Measurements from ENCODE around the gene B3GNT9.
A peak's percentile ranks its signal among the peaks of the same experiment; 100 is the strongest.

B3GNT9 gene

DNA sequence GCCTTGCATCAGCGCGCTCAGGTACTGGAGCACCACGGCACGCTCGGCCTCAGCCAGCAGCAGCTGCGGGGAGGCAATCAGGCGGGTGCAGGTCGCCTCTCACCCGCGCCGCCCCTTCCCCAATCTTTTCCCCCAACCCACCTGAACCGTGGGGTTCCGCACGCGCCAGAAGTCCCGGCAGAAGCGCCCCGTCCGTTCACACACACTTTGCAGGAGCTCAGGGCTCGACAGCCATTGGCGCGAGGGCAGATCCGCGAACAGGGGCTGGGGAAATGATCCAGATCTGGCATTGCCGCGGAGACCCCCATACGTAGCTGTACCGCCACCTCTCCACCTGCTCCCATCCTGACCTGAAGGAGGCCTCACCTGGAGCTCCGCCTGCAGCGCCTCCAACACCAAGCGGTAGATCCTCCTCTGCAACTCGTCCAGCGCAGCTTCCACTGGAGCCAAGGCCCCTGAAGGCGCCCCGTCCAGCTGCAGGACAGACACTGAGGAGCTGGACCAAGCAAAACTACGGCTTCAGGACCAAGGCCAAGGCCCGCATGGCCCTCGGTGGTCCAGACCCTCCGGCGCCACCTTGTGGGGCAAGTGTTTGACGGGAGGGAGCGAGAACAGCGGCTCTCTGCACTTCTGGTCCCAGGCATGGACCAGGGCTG lies 34.3 kb upstream of the B3GNT9 start:
- DNase-seq (ENCODE audit: low read depth): peak; percentile 84

DNA sequence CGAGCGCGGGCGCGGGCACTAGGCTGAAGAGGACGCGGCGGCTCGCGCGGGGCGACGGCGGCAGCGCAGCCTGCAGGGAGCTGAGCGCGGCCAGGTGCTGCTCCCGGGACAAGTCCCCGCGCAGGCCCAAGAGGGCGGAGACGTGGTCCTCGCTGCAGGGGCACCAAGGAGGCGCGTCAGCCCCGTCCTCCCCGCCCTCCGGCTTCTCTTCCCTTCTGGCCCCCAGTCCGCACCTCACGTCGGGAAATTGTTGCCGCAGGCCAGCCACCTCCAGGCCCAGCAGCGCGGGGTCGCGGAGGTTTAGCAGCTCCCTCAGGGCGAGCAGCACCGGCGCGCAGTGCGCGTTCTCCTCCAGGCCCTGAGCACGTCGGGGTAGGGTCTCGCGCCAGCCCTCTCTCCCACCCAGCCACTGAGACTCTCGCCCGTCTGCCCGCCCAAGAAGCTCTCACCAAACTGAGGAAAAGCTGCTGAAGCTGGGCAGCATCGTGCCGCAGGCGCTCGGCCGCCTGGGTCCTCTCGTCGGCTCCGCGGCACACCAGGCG lies 33.7 kb upstream of the B3GNT9 start:
- DNase-seq (ENCODE audit: low read depth): no peak

DNA sequence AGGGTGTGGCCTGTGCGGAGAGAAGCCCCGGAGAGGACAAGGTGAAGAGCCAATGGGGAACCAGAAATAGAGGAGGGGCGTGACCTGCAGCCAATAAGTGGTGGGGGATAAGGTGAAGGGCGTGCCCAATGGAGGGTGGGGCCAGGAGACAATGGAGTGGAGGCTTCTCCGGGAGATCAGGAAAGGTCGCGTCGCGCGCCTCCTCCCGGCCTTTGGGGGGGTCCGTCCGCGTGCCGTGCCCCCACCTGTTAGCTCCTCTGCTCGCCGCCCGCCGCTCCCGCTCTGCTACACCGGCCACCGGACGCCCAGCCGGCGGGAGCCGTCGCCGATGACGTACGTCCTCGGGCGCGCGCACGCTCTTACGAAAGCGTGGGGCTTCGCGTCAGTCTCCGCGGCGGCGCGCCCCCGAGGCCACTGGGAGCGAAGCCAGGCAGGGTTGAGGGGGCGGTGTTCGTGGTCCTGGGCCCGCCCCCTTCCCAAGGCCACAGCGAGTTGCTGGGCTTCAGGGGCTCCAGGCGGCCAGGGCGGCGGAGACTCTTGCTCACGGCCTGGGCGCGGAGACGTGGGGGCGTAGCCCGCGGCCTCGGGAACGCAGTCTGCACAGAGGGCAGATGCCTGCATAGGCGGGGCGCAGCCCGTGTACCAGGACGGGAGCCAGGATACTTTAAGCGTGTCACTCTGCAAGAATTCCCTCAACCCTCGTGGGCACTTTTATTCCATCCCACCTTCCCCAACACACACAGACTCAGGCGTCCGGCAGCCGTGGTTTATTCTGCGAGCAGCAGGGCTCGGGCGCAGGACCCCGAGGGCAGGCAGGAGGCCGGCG lies 33.0 kb upstream of the B3GNT9 start, which contains the start of gene MATCAP1:
Gene MATCAP1 (minus strand): TSS at position 337 of the 826 bp plus-strand sequence. CDS start 3,353 bp downstream, outside the sequence.
- peak; percentile 87 for DNase-seq (ENCODE audit: low read depth)

DNA sequence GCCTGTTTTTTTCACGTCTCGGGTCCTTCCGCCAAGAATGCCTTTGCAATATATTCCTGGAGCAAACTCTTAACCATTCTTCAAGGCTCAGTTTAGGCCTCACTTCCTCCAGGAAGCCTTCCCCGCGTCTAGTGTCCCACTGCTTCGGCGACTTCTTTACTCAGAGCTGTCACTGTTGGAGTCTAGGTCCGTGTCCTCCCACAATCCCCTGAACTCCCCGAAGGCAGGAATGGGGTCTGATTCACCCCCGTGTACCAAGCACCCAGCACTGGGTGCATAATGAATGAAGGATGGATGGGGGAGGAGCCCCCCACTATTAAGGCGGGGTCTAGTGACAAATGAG lies 32.5 kb upstream of the B3GNT9 start:
- no peak for DNase-seq (ENCODE audit: low read depth)

DNA sequence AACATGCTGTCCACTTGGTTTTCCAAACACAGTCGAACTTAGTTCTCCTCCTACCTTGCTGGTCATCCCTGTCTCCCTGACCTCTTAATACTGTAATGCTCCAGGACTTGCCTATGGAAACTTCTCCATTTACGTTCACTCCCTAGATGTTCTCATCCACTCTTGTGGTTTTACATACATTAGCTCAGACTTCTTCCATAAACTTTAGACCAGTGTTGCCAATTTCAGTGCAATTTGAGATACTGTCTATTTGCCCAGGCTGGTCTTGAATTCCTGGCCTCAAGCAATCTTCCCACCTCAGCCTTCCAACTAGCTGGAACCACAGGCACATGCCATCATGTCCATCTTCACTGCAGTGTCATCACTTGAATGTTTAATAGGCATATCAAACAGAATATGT lies 31.5 kb upstream of the B3GNT9 start:
- no peak for DNase-seq (ENCODE audit: low read depth)

DNA sequence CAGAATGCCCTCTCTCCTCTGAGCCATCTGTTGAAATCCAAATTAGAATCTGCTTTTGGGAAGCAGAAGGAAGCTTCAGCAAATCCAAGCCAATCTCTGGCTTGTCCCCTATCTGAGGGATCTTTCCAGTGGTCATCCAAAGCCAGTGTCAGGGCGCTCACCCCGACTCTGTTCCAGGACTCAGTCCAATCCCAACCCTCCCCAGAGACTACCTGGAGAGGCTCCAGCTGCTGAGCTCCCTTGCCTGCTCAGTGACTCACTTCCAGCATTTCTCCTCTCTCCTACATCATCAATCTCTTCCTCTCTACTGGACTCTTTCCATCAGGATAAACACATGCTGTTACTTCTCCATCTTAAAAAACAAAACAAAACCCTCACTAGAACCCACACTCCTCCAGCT lies 30.5 kb upstream of the B3GNT9 start:
- DNase-seq (ENCODE audit: low read depth): no peak

DNA sequence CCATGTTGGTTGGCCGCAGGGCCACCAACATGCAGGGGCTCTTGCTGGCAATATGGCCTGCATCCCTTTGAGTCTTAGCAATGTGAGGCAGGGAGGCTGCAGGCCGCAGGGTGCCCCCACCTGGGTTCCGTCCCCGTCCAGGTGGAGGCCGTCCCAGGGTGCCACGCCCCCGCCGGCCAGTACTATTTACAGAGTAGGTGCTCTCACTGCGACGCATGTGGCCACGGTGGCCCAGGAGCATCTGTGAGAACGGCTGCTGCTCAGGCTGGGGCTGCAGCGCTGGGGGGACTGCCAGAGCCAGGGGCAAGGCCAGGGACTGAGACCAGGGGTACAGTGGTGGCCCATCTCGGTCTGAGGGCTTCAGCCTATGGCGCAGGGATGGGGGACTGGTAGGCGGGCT lies 29.4 kb upstream of the B3GNT9 start:
- DNase-seq (ENCODE audit: low read depth): no peak

DNA sequence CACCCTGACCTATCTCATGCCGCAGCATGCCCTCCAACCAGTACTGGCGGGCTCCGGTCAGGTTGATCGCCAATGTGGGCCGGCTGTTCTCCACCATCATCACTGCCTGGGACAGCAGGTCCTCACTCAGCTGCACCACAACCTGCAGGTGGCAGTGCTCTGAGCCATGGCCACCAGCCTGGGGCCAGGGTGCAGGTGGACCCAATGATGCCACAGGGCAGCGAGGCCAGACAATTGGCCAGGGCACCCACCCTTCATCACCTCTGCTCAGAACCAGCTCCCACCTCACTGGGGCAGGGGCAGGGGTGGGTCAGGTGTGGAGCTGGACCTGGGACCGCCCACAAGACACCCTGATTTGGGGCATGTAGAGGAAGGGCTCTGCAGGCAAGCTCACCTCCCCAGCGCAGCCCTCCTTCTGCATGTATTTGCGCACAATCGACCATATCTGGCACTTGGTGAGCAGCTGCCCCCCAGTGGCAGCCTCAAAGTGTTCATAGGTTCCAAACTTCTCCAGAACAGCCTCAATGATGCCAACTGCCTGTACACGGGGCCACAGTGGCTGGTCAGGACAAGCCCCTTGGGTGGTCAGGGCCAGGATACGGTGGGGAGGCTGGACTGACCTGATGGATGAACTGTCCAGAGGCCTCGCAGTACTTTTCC lies 28.8 kb upstream of the B3GNT9 start:
- no peak for DNase-seq (ENCODE audit: low read depth)

DNA sequence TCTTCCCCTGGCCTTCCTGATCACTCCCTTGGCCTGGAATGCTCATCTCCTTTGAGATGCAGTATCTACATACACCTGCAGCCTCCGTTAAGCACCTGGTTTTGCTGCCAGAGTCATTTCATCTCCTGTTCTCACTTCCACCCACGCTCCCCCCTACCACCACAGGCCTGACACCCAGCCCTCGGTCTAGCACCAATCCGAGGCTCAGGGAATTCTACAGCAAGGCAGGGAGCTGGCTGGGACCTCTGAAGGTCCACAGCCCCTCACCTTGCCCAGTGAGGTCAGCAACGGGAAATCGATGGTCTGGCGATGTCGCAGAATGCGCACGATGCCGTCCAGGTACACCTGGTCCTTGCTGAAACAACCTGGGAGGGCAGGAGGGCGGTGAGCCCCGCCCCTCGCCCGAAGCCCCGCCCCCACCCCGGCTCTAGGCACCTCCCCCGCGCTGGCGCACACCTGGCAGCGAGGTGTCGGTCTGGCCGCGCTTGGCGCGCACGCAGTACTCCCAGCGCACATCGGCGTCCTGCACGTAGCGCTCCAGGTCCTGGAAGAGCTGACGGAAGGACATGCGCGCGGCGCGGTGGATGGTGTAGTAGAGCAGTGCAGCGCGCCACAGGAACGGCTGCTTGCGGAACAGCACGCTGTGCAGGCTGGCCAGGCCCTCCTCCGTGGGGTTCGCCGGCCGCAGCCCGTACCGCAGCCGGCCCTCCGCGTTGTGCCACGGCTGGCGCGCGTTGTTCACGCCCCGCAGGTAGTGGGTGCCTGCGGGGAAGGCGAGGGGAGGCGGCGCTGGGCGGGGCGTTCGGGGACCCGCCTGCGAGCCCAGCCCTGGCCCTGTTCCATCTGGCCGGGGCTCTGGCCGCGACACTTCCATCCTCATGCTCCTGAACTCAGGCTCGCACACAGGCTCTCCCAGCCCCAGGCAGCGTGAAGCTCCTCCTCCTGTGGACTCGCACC lies 27.2 kb upstream of the B3GNT9 start:
- no peak for DNase-seq (ENCODE audit: low read depth)

DNA sequence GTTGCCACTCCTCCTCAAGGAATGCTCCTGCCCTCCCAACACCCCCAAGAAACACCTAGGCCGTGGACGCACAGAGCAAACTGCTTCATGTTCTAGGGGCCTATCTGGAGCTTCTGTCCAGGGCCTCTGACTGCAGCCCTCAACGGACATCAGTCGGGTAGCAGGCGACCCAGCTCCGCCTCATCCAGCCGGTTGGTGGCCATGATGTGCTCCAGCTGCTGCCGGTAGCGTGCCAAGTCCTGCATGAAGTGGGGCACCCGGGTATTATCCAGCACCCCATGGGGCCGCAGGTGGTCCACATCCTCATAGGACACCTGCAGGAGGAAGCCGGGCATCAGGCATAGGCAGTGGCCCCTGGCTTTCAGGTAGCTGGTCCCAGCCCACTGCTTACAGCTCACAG lies 25.9 kb upstream of the B3GNT9 start:
- no peak for DNase-seq (ENCODE audit: low read depth)

DNA sequence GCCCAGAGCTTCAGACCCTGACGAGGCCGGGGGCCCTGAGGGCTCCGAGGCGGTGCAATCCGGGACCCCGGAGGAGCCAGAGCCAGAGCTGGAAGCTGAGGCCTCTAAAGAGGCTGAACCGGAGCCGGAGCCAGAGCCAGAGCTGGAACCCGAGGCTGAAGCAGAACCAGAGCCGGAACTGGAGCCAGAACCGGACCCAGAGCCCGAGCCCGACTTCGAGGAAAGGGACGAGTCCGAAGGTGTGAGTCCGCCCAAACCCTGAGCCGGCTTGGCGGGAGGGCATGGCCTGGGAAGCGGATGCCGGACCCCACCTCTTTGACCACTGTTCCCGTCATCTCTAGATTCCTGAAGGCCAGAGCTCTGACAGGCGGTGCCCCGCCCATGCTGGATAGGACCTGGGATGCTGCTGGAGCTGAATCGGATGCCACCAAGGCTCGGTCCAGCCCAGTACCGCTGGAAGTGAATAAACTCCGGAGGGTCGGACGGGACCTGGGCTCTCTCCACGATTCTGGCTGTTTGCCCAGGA lies 24.0 kb upstream of the B3GNT9 start:
- no peak for DNase-seq (ENCODE audit: low read depth)

DNA sequence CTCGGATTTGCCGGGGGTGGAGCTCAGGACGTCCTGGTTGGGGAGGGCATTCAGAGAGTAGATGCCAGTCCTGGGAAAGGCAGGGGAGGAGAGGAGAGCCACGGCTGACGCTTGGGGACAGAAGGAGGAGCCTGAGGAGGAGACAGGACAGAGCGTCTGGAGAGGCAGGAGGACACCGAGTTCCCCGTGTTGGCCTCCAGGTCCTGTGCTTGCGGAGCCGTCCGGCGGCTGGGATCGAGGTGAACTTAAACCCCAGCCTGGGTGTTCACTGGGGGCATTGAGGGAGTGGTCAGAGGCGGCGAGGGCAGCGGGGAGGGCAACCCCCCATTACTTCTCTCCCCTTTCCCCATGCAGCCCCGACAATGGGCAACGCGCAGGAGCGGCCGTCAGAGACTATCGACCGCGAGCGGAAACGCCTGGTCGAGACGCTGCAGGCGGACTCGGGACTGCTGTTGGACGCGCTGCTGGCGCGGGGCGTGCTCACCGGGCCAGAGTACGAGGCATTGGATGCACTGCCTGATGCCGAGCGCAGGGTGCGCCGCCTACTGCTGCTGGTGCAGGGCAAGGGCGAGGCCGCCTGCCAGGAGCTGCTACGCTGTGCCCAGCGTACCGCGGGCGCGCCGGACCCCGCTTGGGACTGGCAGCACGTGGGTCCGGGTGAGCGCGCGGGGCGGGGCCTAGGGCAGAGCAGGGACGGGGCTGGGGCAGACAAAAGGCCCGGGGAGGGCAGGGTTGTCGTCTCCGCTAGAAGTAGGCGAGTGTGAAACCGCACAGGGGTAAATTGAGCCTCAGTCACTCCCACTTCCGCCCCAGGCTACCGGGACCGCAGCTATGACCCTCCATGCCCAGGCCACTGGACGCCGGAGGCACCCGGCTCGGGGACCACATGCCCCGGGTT lies 23.3 kb upstream of the B3GNT9 start:
- DNase-seq (ENCODE audit: low read depth): peak; percentile 51

DNA sequence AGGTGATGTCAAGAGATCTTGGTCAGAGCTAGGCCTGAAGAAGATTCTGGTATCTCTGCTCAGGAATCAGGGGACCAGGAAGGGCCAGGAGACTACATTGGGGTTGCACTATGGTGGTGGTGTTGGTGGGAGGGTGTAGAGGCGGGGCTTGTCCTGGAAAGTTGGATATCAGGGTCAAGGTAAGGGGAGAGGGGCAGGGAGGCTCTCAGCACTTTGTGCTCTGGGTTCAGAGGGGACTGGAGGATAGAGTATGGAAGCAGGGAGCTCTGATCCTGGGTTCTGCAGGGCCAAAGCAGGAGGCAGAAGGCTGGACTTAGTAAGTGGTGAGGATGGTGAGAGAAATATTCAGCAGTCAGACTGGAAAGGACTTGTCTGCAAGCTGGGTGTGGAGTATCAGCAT lies 22.5 kb upstream of the B3GNT9 start:
- DNase-seq (ENCODE audit: low read depth): no peak

DNA sequence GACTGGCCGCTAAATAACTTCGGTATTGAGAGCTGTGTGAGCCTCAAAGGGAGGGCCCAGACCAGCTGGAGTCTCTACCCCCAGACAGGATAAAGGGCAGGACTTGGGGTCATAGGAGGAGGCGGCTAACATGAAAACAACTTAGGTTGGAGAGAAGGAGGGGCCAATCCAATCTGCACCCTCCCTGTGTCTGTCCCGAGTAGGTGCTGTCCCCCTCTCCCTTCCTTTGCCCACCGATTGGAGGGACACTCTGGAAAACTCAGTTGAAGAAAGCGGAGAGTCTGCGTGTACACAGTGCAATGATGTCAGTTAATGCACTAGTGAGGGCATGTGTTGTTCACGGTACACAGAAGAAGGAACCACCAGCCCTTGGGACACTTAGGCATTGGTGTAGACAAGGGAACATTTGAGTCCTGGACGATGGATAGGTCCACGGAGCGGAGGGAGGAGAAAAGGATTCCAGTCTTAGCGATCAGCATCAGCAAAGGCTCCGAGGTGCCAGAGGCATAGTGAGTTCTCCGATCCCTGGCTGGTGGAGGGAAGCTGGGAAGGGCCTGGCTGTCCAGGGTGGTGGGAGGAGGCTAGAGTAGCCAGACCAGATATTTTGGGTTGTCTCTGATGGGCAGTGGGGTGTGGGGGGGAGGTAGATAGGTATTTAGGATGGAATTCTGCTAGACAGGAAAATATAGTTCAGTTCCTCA lies 20.3 kb upstream of the B3GNT9 start:
- DNase-seq (ENCODE audit: low read depth): no peak

DNA sequence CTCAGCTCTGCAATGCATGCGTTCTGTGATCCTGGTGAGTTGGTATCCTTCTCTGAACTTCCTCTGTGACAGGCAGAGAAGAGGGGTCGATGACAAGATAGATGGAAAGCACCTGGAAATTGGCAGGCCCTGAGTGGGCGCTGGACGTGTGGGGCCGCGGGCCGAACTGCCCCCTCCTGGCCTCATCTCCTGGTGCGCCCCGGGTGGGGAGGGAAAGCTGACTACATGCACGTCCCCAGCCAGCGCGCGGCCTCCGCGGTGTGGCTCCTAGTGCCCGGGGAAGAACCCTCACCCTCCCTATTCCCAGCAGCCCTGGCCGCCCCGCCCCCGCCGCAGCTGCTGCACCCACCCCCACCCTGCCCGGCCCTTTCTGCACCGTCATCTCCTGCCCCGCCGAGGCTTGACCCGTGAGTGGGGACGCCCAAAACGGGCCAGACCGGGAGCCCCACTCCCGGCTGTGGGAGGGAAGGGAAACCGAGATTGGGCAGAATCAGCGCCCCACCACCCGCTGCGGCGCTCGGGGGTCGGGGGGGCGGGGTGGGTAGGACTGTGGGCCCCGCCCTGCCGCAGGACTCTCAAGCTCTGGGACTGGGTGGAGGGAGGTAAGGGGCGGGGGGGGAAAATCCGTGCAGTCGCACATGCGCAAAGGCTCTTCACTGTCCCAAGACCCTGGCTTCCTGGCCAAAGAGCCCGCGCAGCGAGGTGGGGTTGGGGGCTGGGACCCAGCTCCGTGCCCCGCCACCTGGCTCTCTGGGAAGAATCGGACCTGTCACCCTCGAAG lies 19.6 kb upstream of the B3GNT9 start, which contains the start of gene NOL3:
Gene NOL3 (plus strand): TSS at position 371 of the 781 bp plus-strand sequence.
- DNase-seq (ENCODE audit: low read depth): no peak

DNA sequence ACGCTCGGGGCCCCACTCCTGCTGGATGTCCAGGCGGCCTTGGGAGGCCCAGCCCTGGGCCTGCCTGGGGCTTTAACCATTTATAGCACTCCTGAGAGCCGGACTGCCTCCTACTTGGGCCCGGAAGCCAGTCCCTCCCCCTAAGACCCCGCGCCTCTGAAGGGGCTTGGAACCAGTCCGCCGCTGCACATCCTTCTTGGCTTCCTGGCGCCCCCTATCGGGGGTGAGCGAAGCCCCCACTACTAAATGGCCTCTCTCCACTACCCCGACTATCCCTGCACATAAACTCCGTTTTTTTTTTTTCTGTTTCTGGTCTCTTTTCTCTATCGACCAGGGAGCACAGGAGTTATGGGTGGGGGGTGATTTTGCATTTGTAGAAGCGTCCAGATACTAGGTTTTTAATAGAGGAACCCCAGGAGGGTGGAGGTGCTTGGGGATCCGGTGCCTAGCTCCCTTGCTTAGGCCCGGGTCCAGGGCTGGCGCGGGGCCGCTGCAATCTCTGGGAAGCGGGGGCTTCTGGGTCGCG lies 18.9 kb upstream of the B3GNT9 start:
- DNase-seq (ENCODE audit: low read depth): peak; percentile 41

DNA sequence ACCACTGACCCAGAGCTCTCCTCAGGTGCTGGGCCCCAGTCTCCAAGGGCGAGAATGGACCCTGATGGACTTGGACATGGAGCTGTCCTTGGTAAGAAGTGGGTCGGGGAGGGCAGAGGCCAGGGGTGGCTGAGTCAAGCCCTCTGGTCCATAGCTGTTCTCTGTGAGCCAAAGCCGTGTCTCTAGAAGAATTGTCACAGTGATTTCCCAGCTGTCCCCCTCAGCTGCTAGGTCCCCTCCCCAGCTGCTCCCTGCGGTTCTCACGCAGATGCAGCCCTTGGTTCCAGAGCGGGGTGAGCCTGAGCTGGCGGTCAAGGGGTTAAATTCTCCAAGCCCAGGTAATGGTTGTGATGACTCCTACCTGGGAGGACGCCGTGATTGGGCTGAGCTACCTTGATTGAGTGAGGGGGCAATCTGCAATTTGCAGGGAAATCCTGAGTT lies 18.2 kb upstream of the B3GNT9 start:
- DNase-seq (ENCODE audit: low read depth): no peak

DNA sequence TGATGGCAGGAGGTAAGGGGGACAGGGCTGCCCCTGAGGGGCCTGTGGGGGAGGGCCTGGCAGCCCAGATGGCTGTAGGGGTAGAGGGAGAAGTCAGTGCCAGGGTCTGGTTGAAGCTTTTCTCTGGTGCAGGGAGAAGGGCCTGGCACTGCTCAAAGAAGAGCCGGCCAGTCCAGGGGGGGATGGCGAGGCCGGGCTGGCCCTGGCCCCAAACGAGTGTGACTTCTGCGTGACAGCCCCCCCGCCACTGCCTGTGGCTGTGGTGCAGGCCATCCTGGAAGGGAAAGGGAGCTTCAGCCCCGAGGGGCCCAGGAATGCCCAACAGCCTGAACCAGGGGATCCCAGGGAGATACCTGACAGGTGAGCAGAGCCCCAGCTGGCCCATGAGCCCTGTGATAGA lies 16.8 kb upstream of the B3GNT9 start:
- DNase-seq (ENCODE audit: low read depth): no peak
